Mesothelial cell of epicardium (in vitro differentiated cells): Measurements from ENCODE around the gene POLD2. TPM values are rescaled to one million over a fixed set of nuclear protein-coding genes. Genes with fewer than 3 reads are reported as not detected.
"Not testable (repeated sequence)": the region's sequence is repeated elsewhere in the genome, so short reads cannot be mapped to it uniquely, and the experiment has no call there.

Experiments used
- DNase-seq, 2 experiments: peaks; one replicate each; pipeline ENCODE4 v3.0.0; 2021; ENCODE audit warnings: low spot score in 2 of 2; ENCODE audit not compliant: unreplicated experiment in 2 of 2
- H3K27ac Mint-ChIP-seq: 2 replicates; pipeline ENCODE4 v1.8.0; 2021; ENCODE audit warnings: mixed read lengths
- H3K27me3 Mint-ChIP-seq: 2 replicates; pipeline ENCODE4 v1.8.0; 2021; ENCODE audit warnings: low read depth, mixed read lengths
- H3K36me3 Mint-ChIP-seq: 2 replicates; pipeline ENCODE4 v1.8.0; 2021; ENCODE audit warnings: mixed read lengths
- H3K4me1 Mint-ChIP-seq: 2 replicates; pipeline ENCODE4 v1.8.0; 2021; ENCODE audit warnings: mixed read lengths
- H3K4me3 Mint-ChIP-seq: 2 replicates; pipeline ENCODE4 v1.8.0; 2021; ENCODE audit warnings: mild to moderate bottlenecking, moderate library complexity, mixed read lengths
- H3K9me3 Mint-ChIP-seq: 2 replicates; pipeline ENCODE4 v1.8.0; 2021; ENCODE audit warnings: mixed read lengths
- total RNA-seq: library from RNA; stranded (reverse); gene quantifications from 3 replicates; pipeline ENCODE4 v1.2.1, GENCODE V29; 2021
- TF ChIP-seq, protein P1 (sequence below): fragments of 200-600 bp; sonication (generic); IDR thresholded peaks from one replicate; pipeline ENCODE4 v1.5.0; 2021; ENCODE audit warnings: antibody characterized with exemption; ENCODE audit not compliant: unreplicated experiment

POLD2 gene
- total RNA-seq, 1 donor from 2014 or later, result 117 TPM

GRCh38 chr7:44128721-44129582 is 5.6 kb upstream of the POLD2 start:
- no peak overlapping the region for H3K27ac Mint-ChIP-seq
- DNase-seq, result no peak
- H3K9me3 Mint-ChIP-seq, result peaks cover 16% of the 10 kb centered on the region
- no peak overlapping the region for H3K4me3 Mint-ChIP-seq
- no peaks in the 10 kb centered on the region for H3K27me3 Mint-ChIP-seq
- TF ChIP-seq, protein P1, sequence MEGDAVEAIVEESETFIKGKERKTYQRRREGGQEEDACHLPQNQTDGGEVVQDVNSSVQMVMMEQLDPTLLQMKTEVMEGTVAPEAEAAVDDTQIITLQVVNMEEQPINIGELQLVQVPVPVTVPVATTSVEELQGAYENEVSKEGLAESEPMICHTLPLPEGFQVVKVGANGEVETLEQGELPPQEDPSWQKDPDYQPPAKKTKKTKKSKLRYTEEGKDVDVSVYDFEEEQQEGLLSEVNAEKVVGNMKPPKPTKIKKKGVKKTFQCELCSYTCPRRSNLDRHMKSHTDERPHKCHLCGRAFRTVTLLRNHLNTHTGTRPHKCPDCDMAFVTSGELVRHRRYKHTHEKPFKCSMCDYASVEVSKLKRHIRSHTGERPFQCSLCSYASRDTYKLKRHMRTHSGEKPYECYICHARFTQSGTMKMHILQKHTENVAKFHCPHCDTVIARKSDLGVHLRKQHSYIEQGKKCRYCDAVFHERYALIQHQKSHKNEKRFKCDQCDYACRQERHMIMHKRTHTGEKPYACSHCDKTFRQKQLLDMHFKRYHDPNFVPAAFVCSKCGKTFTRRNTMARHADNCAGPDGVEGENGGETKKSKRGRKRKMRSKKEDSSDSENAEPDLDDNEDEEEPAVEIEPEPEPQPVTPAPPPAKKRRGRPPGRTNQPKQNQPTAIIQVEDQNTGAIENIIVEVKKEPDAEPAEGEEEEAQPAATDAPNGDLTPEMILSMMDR, result no peak
- H3K36me3 Mint-ChIP-seq, result peaks cover 3% of the 10 kb centered on the region
- peaks cover 19% of the 10 kb centered on the region for H3K4me1 Mint-ChIP-seq

GRCh38 chr7:44127161-44127560 is 3.8 kb upstream of the POLD2 start:
- H3K4me1 Mint-ChIP-seq, result peaks cover 20% of the 10 kb centered on the region
- peaks cover 3% of the 10 kb centered on the region for H3K36me3 Mint-ChIP-seq
- H3K27ac Mint-ChIP-seq, result no peak overlapping the region
- peaks cover 16% of the 10 kb centered on the region for H3K9me3 Mint-ChIP-seq
- TF ChIP-seq, protein P1, result no peak
- H3K27me3 Mint-ChIP-seq, result no peaks in the 10 kb centered on the region
- no peak overlapping the region for H3K4me3 Mint-ChIP-seq
- no peak for DNase-seq

- not testable (repeated sequence) for H3K27me3 Mint-ChIP-seq, H3K4me3 Mint-ChIP-seq, DNase-seq, H3K36me3 Mint-ChIP-seq, H3K27ac Mint-ChIP-seq
- peaks cover 16% of the 10 kb centered on the region for H3K9me3 Mint-ChIP-seq
- H3K4me1 Mint-ChIP-seq, result peaks cover 19% of the 10 kb centered on the region
Measured at GRCh38 chr7:44126574-44126973, 3.2 kb upstream of the POLD2 start.

- Mint-ChIP-seq H3K4me3 (peak overlapping the region; percentile 27), H3K36me3 (peaks cover 11% of the 10 kb centered on the region), H3K4me1 (peaks cover 17% of the 10 kb centered on the region), H3K27me3 (no peaks in the 10 kb centered on the region), H3K27ac (no peak overlapping the region), H3K9me3 (peaks cover 16% of the 10 kb centered on the region)
- TF ChIP-seq, protein P1, result no peak
- DNase-seq, result no peak
Measured at GRCh38 chr7:44124822-44125202, 1.5 kb upstream of the POLD2 start.

GRCh38 chr7:44122529-44122928 is 819 bp downstream of the POLD2 start:
- H3K4me3 Mint-ChIP-seq, result peak overlapping the region; percentile 80
- no peaks in the 10 kb centered on the region for H3K27me3 Mint-ChIP-seq
- H3K9me3 Mint-ChIP-seq, result peaks cover 10% of the 10 kb centered on the region
- TF ChIP-seq, protein P1, result no peak
- DNase-seq, result no peak
- H3K4me1 Mint-ChIP-seq, result peaks cover 19% of the 10 kb centered on the region
- peak overlapping the region; percentile 92 for H3K27ac Mint-ChIP-seq
- peaks cover 25% of the 10 kb centered on the region for H3K36me3 Mint-ChIP-seq

DNA sequence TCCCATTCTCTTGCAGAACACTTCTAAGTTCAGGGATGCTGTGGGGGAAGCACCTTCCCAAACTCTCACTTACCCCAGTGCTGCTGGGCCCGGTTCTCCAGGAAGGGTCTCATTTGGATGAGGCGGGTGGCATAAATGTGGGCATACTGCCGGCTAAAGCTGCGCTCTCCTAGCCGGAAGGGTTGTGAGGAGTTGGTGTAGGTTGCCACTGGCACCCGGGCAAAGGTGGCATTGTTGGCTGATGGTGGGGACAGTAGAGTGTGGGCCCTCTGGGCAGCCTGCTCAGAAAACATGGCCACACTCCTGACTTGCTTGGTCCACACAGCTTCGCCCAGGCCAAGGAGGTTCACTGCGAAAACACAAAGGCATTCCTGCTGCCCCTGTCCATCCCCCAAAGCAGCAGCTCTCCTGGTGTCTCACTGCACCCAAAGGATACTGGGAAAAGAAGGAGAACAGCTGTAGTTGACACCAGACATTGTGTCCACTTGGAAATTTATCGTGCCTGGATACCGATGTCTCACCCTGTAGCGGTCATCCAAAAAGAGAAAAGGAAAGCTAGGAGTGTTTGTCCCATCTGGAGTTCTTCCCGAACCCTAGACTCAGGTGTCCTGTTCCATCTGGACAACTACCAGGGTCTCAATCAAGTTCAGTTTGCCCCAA is 1.5 kb downstream of the POLD2 start:
- peak overlapping the region; percentile 80 for H3K4me3 Mint-ChIP-seq
- TF ChIP-seq, protein P1, result no peak

More for the DNA sequence above, 1.5 kb downstream of the POLD2 start:
- no peaks in the 10 kb centered on the region for H3K27me3 Mint-ChIP-seq
- H3K36me3 Mint-ChIP-seq, result peaks cover 24% of the 10 kb centered on the region
- peak overlapping the region; percentile 39 for H3K27ac Mint-ChIP-seq
- DNase-seq, result no peak
- H3K9me3 Mint-ChIP-seq, result peaks cover 4% of the 10 kb centered on the region
- H3K4me1 Mint-ChIP-seq, result peaks cover 19% of the 10 kb centered on the region
